ENCODE results near the gene LIMA1.

The LIMA1 gene

DNA sequence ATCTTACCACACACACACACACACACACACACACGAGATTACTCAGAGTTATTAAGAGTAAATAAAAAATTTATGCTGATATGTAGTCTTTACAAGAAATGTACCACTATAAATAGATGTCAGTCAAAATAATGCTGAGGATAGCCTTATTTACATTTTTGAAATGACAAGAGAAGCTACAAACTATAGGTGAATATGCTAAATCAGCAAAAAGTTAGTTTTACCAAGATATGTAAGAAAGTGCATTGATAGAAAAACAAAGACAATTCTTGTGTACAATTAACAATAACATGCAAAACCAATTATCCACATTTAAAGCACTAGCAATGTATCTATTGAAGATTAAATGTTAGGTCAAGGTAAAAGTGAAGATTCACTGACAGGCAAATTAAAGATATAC, 69.3 kb downstream of the LIMA1 start:
- DNase-seq = no peak

DNA sequence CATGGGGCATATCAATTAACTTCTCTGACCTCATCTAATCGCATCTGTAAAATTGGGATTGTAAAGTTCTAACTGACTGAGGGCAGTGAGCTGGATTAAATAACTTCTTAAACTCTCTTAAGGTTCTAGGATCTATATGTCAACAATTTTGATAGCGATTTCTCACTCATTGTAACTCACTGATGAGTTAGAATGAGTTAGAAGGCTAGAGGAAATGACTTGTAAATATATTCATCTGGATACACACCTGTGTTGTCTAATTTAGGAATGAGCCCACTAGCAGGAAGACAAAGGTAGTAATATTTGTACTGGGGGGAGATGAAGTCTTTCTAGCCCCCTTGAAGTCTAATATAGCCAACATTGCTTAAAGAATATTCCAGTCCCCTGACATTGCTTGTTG, 69.9 kb downstream of the LIMA1 start:
- DNase-seq = no peak

DNA sequence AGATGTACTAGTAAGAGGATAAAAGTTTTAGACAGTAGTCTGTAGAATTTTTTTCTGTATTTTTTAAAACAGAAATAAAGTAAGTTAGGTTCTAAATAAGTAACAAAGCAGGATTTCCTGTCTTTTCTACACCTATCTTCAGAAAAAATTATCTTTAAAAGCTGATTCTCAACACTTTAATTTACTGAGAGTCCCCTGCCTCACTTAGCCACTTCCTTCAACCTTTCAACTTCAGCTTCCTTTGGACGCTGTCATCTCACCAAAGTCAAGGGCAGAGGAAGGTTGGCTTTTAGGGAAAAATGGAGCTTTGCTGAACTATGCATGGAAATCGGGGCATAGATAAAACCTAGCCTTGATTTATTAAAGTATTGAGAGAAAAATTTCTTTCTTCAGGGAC, 71.3 kb downstream of the LIMA1 start:
- no peak for DNase-seq

DNA sequence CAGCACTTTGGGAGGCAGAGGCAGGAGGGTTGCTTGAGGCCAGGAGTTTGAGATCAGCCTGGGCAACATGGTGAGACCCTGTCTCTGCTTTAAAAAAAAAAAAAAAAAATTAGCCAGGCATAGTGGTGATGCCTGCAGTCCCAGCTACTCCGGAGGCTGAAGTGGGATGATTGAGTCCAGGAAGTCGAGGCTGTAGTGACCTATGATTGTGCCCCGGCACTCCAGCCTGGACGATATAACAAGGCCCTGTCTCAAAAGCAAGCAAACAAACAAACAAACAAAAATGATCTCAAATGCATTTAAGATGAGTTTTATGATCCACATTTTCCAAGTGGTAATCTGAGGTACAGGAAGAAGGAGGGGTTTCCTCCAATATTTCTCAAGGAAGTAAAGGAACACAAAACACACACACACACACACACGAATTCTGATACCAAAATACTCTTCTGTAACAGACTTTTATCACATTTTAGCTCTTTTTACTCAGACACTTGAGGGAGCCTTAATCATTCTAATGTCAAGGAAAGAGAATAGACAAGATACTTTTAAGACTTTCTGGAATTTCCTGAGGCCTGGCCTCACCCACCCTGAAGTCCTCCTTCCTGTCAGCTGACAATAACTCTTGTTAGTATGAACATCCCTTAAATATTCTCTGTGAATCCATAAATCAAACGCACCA, 71.8 kb downstream of the LIMA1 start:
- no peak for DNase-seq

DNA sequence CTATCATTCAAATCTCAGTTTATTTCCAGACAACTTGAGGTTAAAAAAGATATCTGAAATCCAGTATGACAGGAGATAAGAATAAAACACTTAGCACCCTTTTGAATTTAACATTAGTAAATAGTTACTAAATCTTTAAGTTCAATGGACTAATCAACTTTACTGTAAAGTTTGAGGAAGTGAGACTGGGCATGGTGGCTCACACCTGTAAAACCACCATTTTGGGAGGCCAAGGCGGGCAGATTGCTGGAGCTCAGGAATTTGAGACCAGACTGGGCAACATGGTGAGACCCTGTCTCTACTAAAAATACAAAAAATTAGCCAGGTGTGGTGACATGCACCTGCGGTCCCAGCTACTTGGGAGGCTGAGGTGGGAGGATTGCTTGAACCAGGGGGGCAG, 75.9 kb downstream of the LIMA1 start:
- DNase-seq = no peak

DNA sequence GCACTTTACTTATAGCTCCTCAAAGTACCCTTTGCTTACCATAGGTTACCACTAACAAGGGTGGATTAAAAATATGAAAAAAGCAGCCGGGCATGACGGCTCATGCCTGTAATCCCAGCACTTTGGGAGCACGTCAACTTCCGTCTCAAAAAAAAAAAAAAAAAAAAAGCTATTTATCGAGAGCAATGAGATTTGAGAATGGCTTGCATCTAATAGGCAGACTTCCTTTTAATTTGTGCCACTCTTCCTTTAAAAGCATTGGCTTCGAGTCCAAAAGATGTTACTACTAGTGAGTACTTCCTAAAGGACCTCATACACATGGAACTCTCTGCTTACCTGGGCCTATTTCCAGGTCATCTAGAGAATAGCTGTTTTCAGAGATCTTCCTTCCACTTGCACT, 77.7 kb downstream of the LIMA1 start:
- no peak for DNase-seq

DNA sequence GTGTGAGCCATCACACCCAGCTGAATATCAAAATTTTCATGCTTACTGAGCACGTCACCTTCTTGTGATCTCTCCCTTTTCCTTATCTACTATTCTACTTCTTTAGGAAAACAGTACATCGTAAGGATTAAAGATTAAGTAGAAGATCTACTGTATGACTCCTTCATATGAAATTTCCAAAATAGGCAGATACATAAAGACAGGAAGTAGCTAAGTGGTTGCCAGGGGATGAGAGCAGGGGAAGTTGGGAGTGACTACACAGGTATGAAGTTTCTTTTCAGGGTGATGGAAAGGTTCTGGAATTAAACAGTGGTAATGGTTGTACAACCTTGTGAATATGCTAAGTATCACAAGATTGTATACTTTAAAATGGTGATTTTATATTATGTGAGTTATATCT, 79.6 kb downstream of the LIMA1 start:
- DNase-seq = no peak

DNA sequence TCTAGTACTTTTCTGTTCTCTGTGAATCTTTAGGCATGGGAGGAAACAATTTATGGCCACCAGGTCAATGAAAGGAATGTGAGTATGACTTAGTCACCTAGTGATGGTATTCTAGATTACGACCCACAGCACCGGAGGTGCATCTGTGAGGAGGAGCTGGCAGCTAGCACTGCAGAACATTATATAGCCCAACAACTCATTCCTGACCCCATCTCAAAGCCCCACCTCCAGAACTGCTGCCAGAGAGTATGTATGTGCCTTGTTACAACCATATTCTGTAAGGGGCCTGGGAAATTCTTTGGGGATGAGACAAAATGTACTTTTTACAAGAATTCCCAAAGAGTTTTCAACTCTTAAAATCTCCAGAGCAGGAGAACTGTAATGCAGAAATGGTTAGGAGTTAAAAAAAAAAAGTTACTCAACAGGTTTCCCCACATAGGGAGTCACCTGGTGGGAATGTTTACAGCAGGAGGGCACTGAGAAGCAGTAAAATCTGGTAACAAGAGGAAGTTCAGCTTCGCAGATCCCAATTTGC, 81.3 kb downstream of the LIMA1 start:
- no peak for DNase-seq

DNA sequence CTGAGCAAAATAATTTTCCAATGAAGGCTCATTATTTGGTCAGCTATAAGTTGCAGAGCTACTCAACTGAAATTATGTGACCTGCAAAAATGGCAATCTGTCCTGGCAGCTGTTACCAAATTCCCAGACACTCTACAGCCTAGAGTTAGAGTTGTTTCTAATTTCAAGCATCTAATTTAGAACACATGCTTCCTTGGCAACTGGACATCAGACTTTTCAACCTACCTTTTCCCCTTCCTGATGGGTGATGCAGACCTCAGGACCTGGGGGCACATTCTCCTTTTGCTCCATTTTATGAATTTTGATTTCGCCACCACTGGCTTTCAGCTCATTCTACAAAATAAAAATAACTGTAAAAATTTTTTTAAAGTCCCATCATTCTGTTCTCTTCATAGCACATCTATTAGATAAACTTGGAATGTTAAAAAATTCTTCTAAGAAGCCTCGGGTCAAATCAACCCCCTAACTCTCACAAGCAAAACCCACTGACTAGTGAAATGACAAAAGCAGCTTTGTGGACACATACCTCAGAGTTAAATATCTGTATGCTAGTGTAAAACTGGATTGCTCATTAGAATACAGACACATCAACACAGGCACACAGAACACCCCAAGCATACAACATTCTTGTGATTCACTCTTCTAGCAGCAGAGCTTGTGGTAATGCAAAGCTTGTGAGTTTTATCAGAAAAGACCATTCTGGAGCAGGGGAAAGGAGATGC, 82.6 kb downstream of the LIMA1 start:
- DNase-seq = no peak

DNA sequence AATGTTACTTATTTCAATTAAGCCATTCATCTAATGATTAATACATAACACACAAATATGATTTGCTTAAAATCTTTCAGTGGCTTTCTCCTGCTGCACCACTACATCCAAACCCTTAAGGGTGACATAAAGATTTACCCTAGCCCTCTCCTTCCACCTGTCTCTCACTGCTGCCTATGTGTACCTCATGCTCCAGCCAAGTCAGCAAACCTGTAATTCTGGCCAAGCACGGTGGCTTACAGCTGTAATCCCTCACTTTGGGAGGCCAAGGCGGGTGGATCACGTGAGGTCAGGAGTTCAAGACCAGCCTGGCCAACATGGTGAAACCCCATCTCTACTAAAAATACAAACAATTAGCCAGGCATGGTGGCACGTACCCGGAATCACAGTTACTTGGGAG, 84.5 kb downstream of the LIMA1 start:
- DNase-seq = no peak

DNA sequence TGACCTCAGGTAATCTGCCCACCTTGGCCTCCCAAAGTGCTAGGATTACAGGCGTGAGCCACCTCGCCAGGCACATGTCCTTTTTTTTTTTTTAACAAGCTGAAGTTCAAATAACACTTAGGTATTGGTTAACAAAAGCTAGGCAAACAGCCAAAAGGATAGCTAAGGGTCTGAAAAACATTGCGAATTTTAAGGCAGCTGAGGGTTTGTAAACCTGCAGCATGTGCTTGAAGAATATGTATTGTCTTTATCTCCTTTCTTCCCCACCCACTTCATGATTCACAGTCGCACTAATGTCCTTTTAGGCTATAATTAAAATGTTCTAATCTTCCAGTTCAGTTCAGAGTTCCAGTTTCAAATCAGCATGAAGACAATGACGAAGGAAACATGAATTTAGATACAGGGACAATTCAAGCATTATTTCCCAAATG, 86.0 kb downstream of the LIMA1 start:
- DNase-seq = no peak

DNA sequence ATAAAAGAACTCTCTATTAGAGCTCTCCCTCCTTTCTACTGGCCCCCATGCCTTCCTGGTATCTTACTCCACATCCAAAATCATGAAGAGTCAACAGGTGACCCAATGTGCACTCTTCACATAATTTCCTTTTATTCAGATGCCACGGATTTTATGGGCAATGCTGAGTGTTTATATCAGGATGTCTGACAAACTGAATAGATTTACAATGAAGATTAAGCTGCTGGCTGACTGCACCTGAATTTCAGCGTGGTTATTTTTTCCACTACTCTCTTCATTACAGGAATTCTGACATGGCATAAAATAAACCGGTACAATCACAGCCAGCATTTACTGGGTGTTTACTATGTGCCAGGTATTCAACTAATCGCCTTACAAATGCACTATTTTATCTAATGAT, 86.8 kb downstream of the LIMA1 start:
- no peak for DNase-seq

DNA sequence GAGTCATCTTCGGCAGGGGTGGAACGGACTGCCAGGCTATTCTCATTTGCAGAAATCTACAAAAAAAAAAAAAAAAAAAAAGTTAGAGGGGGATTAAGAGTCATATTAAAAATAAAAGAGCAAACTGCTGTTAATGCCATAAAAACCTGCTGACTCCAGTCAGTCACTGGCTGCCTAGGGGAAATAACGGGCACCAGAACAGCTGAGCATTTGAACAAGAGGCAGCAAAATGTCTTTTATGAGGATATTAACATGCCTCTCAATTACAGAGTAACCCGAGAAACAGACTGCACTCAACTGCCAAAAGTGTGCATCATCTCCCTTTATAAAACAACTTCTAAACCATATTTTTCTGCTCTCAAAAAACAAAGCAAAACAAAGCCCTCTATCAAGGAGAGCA, 87.5 kb downstream of the LIMA1 start:
- no peak for DNase-seq

DNA sequence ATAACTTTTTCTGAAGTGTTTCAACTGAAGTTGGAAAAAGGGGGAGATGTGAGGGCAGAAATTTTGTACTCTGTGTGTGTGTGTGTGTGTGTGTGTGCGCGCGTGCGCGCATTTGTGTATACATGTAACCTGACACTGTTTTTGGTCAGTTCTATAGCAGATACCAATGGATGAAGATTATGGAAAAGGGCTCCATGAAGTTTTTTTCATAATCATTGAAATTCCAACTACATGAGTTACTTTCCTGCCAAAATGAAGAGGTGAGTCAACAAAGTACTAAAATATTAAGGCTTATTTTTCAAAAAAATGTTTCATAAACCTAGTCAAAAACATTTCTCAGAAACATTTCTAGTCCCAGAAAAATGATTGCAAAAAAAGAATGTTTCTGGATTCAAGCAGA, 90.4 kb downstream of the LIMA1 start:
- DNase-seq = no peak

DNA sequence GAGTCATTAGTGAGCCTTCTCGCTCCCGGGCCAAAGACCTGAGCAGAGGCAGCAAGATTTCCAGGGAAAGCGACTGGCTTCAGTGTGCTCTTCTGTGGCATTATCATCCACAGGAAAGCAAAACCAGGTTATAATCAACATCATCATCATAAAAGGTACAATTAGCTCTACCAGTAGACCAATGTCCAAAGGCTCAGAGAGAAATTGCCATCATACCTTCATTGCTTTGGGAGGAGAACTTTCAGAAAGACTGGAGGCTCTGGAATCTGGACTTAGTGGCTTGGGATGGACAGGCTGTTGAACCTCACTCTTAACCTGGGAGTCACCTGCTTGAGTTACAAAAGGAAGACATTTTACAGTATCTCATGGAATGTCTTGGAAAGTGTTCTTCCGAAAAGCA, 91.1 kb downstream of the LIMA1 start:
- DNase-seq = no peak

DNA sequence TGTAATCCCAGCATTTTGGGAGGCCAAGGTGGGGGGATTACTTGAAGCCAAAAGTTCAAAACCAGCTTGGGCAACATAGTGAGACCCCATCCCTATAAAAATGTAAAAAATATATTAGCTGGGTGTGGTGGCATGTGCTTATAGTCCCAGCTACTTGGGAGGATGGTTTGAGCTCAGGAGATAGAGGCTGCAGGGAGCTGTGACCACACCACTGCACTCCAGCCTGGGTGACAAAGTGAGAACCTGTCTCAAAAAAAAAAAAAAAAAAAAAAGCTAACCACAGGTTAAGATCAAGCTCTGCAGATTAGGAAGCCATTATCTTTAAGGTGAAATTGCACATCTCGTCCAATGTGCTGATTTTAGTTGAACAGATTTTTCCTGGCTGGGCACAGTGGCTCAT, 92.5 kb downstream of the LIMA1 start:
- DNase-seq = no peak

DNA sequence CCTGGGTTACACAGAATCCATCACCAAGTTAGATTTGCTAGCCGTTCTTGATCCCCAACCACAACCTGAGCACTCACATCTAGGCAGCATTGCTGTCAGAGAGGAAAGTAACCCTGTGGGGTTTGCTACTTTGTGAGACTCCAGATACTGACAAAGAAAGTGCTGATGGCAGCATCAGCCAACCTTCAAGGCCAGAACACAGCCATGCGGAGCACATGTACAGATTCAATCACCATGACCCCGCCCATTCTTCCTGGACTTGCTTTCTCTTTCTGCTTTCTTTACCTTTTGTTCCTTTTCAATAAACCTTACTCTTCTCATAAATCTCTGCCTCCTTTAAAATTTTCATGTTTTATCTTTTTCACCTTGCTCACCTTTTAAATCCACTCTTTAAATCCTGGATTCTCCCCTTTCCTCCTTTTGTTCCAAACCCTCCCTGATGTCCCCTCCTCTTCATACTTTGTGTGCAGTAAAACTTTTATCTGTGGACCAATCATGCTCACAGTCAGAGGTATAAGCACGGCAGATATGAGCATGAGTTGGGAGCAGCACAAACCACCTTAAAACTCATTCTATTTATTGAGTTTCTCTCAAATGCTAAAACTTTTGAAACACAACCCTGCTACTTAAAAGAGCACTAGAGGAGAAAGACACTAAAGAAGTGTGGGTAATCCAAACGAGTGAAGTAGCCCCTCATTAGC, 94.3 kb downstream of the LIMA1 start:
- DNase-seq = no peak

DNA sequence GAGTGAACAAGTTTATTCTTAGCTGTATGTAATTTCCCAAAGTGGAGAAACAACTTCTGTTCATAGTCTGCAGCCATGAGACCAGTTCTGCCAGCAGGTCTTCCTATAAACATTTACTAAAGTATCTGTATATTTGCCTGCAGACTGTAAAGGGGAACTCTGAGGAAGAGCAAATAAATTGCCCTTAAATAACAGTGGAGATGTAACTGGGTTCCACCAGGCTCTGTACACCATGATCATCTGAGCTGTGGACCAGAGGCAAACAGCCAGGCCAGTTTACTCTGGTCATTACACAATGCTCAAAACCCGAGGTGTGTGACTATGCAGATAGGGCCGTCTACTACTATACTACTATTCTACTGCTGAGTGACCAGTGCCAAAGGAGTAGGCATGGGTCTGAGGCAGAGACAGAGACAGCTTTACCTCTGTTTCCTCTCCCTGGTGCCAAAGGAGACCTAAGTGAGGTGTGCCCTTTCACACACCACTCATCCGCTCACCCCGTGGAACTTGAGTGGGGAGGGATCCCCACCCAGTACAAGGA, 95.0 kb downstream of the LIMA1 start:
- DNase-seq = no peak

DNA sequence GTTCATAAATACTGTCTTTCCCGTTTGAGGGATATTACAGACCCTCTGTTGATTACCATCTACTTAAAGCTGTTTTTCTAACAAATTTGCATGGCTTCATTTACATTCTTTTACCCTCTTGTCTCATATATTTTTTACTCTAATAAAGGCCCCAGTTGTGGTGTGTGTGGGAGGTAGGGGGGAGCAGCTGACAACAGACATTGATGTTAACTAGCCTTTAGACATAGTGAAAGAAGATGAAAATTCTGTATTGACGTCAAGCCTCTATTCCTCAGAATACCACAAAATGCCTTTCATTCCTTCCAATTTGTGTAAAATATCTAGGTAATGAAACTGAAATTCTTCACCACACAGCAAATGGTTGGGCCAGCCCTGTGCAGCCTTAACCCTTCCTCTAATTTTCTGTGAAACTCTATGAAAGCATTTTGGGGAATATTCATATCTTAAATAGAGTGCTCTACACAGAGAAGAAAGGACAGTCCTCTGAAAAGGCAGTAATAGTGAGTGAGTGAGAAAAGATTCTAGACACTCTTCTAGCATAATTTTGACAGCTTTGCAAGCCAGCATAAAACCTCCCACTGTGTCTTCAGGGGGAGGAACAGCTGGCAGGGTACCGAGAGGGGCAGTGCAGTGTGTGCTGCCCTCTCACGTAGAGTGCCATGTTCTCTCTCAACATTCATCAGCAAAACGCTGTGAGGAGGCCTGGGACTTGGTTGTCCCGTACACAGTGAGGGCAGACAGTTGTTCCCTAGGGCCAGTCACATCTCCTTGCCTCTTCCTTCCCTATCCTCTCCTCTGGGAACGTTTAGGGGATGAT, 96.0 kb downstream of the LIMA1 start:
- DNase-seq = no peak

DNA sequence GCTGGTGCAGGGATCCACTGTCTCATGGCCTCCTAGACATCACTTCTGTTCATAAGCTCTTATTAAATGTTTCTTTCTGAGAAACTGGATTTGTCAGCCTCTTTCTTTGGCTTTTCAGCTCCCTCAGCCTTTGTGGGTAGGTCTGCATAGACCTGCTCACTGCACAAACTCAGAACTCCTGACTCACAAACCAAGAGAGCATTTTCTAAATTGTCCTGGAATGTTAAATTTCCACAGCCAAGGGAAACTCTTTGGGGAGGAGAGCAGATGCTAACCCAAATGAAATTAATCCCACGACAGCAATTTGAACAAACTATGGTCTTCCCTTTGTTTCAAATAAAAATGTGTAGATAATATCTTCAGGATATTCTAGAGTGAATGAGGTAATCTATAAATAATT, 96.6 kb downstream of the LIMA1 start:
- DNase-seq = no peak

DNA sequence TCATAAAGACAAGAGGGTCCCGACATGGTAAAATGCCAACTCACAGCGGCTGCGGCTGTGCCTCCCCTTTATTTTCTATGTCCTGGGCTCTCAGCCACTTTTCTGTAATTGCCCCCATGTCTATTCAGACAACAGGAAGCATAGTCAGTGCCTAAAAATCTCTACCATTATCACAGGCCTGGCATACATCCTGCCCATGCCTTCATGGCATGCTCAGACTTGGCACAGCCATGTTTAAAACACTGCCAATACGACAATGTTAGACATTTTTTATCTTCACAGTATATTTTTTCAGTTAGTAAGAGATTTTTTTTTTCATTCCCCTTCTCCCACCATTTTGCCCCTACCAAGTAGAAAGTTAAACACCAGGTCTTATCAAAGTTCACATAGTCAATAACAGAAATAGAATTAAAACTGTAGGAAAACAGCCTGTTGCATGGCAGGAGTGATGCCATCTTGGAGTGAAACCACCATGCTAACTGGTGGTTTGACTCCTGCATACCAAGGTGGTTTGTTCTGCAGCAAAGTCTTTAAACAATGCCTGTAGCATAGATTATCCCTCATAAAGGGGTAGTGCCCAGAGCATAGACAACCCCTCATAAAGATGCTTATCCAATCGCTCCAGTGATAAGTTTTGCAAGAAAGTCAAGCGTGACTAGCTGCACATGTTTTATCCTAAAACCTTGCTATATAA, 97.2 kb downstream of the LIMA1 start:
- no peak for DNase-seq

DNA sequence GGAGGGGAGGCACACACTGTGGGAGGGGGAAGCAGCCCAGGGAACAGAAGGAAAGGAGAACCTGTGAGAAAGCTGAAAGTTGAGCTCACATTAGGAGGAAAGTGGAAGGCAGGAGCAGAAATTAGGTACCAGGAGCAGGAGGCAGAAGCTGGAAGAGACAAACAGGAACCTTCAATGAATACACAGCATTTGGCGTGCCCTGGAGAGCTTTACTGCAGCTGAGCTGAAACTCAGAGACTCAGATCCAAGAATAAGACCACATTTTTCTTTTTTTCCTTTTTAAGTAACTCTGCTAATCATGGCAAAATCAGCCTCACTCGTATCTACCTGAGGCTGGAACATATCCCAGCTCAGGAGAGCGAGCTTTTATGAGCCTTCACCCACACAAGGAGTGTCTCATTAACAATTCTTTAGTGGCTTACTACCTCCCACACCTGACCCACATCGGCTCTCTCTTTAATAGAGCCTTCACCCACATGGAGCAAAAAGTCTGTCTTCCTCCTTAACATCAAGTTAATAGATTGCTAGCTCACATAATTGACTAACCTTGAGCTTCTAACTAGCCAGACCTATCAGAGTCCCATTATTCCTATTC, 97.9 kb downstream of the LIMA1 start:
- DNase-seq = no peak
